GM08714 (cell line): ENCODE measurements around the gene NOS1AP.
"Not testable (repeated sequence)": the region's sequence is repeated elsewhere in the genome, so short reads cannot be mapped to it uniquely, and the experiment has no call there.

ENCODE experiments used
- H3K4me3 ChIP-seq: fragments of 200-500 bp; sonication (Bioruptor generic); 2 replicates; pipeline ENCODE4 v1.5.1; 2014; ENCODE audit warnings: mild to moderate bottlenecking, low read length, inconsistent platforms
- ZNF274 ChIP-seq: IDR thresholded peaks from 2 replicates; pipeline ENCODE4 v1.6.1; 2012; ENCODE audit warnings: mild to moderate bottlenecking, low read depth, low read length

The NOS1AP gene

GRCh38 chr1:162040657-162041056 lies 28.8 kb upstream of the NOS1AP start:
- H3K4me3 ChIP-seq: no peak overlapping the region
- TF ChIP-seq ZNF274: no peak

GRCh38 chr1:162042361-162042760 lies 27.1 kb upstream of the NOS1AP start:
- TF ChIP-seq ZNF274: no peak
- no peak overlapping the region for H3K4me3 ChIP-seq

- no peak overlapping the region for H3K4me3 ChIP-seq
- TF ChIP-seq ZNF274: no peak
Observed at GRCh38 chr1:162046921-162047320, 22.6 kb upstream of the NOS1AP start.

- not testable (repeated sequence) for H3K4me3 ChIP-seq
Observed at GRCh38 chr1:162053949-162054348, 15.5 kb upstream of the NOS1AP start.

- H3K4me3 ChIP-seq: no peak overlapping the region
- TF ChIP-seq ZNF274: no peak
Observed at GRCh38 chr1:162055062-162055461, 14.4 kb upstream of the NOS1AP start.

- no peak overlapping the region for H3K4me3 ChIP-seq
- no peak for TF ChIP-seq ZNF274
Observed at GRCh38 chr1:162056043-162056442, 13.4 kb upstream of the NOS1AP start.

GRCh38 chr1:162056579-162056978 lies 12.9 kb upstream of the NOS1AP start:
- no peak overlapping the region for H3K4me3 ChIP-seq
- no peak for TF ChIP-seq ZNF274

- H3K4me3 ChIP-seq: no peak overlapping the region
- TF ChIP-seq ZNF274: no peak
Observed at GRCh38 chr1:162059721-162060120, 9.8 kb upstream of the NOS1AP start.

GRCh38 chr1:162060314-162060713 lies 9.2 kb upstream of the NOS1AP start:
- TF ChIP-seq ZNF274: no peak
- H3K4me3 ChIP-seq: no peak overlapping the region

- no peak for TF ChIP-seq ZNF274
- no peak overlapping the region for H3K4me3 ChIP-seq
Observed at GRCh38 chr1:162062542-162063015, 6.9 kb upstream of the NOS1AP start.

GRCh38 chr1:162065016-162065415 lies 4.5 kb upstream of the NOS1AP start:
- no peak for TF ChIP-seq ZNF274
- no peak overlapping the region for H3K4me3 ChIP-seq

- H3K4me3 ChIP-seq: not testable (repeated sequence)
Observed at GRCh38 chr1:162066836-162067235, 2.7 kb upstream of the NOS1AP start.

GRCh38 chr1:162067466-162067865 lies 2.0 kb upstream of the NOS1AP start:
- no peak for TF ChIP-seq ZNF274
- H3K4me3 ChIP-seq: no peak overlapping the region

- no peak for TF ChIP-seq ZNF274
- no peak overlapping the region for H3K4me3 ChIP-seq
Observed at GRCh38 chr1:162068301-162068700, 1.2 kb upstream of the NOS1AP start.

- peak overlapping the region; percentile 88; the same call in 1 of the 2 replicates for H3K4me3 ChIP-seq
- TF ChIP-seq ZNF274: no peak
Observed at GRCh38 chr1:162070094-162070748, 730 bp downstream of the NOS1AP start.

- no peak overlapping the region for H3K4me3 ChIP-seq
- TF ChIP-seq ZNF274: no peak
Observed at GRCh38 chr1:162070825-162071224, 1.3 kb downstream of the NOS1AP start.
